Psoas muscle (tissue), 8 donors: Measurements from ENCODE around the gene ENO1. TPM values are rescaled to one million over a fixed set of nuclear protein-coding genes. Genes with fewer than 3 reads are reported as not detected.
A peak's percentile ranks its signal among the peaks of the same experiment; 100 is the strongest.

Experiments
- ATAC-seq, 4 donors: fragments of 200-7000 bp; cut with Tn5 transposase; one replicate each; pipeline ENCODE4 v1.9.1; 2020; ENCODE audit warnings: moderate library complexity in 3 of 4, mild to moderate bottlenecking in 2 of 4
- DNase-seq, 2 donors: peaks; one replicate each; pipeline ENCODE4 v3.0.0-alpha.2; 2020
- H3K27ac ChIP-seq: fragments of 200-600 bp; one replicate; pipeline ENCODE4 v1.8.0; 2022
- H3K27me3 ChIP-seq, 3 donors: fragments of 200-600 bp in 1 of 3; one replicate each; pipeline versions ENCODE4 v1.6.1 to v1.8.0; 2013 to 2022; ENCODE audit warnings: low read length in 2 of 3, mild to moderate bottlenecking in 2 of 3, moderate library complexity in 1 of 3; ENCODE audit not compliant: insufficient read depth in 3 of 3
- H3K36me3 ChIP-seq, 2 donors: fragments of 200-600 bp in 1 of 2; one replicate each; pipeline versions ENCODE4 v1.6.1 to v1.8.0; 2013 to 2022; ENCODE audit warnings: low read depth in 1 of 2, mild to moderate bottlenecking in 1 of 2, moderate library complexity in 1 of 2; ENCODE audit not compliant: insufficient read depth in 1 of 2
- H3K4me1 ChIP-seq: fragments of 200-600 bp; one replicate; pipeline ENCODE4 v1.8.0; 2022
- H3K4me3 ChIP-seq: fragments of 200-600 bp; one replicate; pipeline ENCODE4 v1.8.0; 2022; ENCODE audit warnings: mild to moderate bottlenecking
- H3K9me3 ChIP-seq: fragments of 200-600 bp; one replicate; pipeline ENCODE4 v1.8.0; 2022
- WGBS, 3 donors: extraction: QIAGEN DNeasy Blood & Tissue Kit; methylation state at CpG; one replicate each; pipeline versions ENCODE4 v1.1.6 to v1.1.7; 2013; 5-methylcytosine and 5-hydroxymethylcytosine counted together
- intact Hi-C, 2 donors: fragments of 100-400 bp; cut with DNase I; formaldehyde crosslinking; loops; one replicate each; pipeline versions ENCODE4 v1.11.0 to v1.14.2; 2022
- long read RNA-seq, 2 donors: library from polyadenylated mRNA; unstranded; transcript quantifications; one replicate each; pipeline ENCODE4 v2.0.0, GENCODE V29; 2021
- polyA plus RNA-seq, 3 donors: library from polyadenylated mRNA; stranded (reverse); fragments of 200-250 nt; gene quantifications; one replicate each; pipeline ENCODE4 v1.2.3, GENCODE V29; 2013
- total RNA-seq, 4 donors: library from RNA; stranded (reverse); fragmentation: NEBNext Ultra II Directional in 2 of 4; extraction: Animal tissue kit (Norgen Biotek cat#: 25700) in 2 of 4; gene quantifications; one replicate each; pipeline versions ENCODE4 v1.2.1 to v1.2.4, GENCODE V29; 2021 to 2023
- TF ChIP-seq, protein P1 (sequence below): fragments of 200-600 bp; IDR thresholded peaks from one replicate; pipeline ENCODE4 v1.8.0; 2022; ENCODE audit warnings: antibody characterized with exemption
- donor health status: healthy with polysubstance abuse.
- donor health status: DM: no; HTN: no; CAD: no; lungs with moderate emphysema.
- donor health status: Bipolar disorder and iron deficiency.
- donor health status: healthy.
- donor health status: DM: yes; HTN: yes; CAD: no.
- donor health status: DM: no; HTN: no; CAD: no.
- donor health status: DM: no; HTN: no; CAD: no.
- donor health status: DM: yes; HTN: yes; CAD: no.

The ENO1 gene
- total RNA-seq, result 100 to 1,000 TPM; 110 to 364 (median 217) TPM
- polyA plus RNA-seq, result 100 to 1,000 TPM in 2 of 3 donors, 10 to 100 TPM in 1; 83.8 to 489 (median 190) TPM
- long read RNA-seq, donor 1, transcript ENO1-217 (12 exons, 1,782 nt), result major isoform, 137 of 321 reads
- long read RNA-seq, donor 1, transcript ENO1-212 (13 exons, 1,837 nt), result minor isoform, 8 of 321 reads
- long read RNA-seq, donor 1, transcript ENO1-201 (12 exons, 1,781 nt), result minor isoform, 129 of 321 reads
- long read RNA-seq, donor 1, partial matches to known transcripts, result 40 of 321 reads
- long read RNA-seq, donor 1, other reads (novel, unspliced or antisense), result 7 of 321 reads
- long read RNA-seq, donor 2, transcript ENO1-212 (13 exons, 1,837 nt), result minor isoform, 25 of 479 reads
- long read RNA-seq, donor 2, transcript ENO1-217 (12 exons, 1,782 nt), result major isoform, 196 of 479 reads
- long read RNA-seq, donor 2, transcript ENO1-201 (12 exons, 1,781 nt), result minor isoform, 161 of 479 reads
- long read RNA-seq, donor 2, partial matches to known transcripts, result 77 of 479 reads
- long read RNA-seq, donor 2, other reads (novel, unspliced or antisense), result 18 of 479 reads

DNA sequence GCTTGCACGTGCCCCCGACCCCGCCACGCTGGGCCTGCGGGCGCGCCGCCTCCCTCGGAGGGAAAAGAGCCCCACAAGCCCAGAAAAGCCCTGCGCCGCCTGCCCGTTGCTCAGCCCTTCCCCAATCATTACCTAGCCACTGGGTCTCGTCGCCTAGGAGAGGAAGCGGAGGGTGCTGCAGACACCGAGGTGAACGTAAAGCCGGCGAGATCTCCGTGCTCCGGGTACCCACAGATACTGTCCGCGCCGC lies at the start of gene ENO1:
Gene ENO1, minus strand, starts transcription at position 239 of the 250 bp plus-strand sequence. CDS start 3,778 bp downstream, outside the sequence.
- DNase-seq (no peak), ATAC-seq (peak in 2 of 4 donors; percentile 2 to 15)
- Histone ChIP-seq H3K4me1 (peaks cover 51% of the 10 kb centered on the region), H3K9me3 (no peaks in the 10 kb centered on the region), H3K36me3 (peaks cover 0 to 32% of the 10 kb centered on the region in 2 donors), H3K4me3 (peak within 1 kb of the TSS; percentile 72), H3K27ac (peak within 1 kb of the TSS; percentile 100), H3K27me3 (no peaks in the 10 kb centered on the region)
- TF ChIP-seq, protein P1, sequence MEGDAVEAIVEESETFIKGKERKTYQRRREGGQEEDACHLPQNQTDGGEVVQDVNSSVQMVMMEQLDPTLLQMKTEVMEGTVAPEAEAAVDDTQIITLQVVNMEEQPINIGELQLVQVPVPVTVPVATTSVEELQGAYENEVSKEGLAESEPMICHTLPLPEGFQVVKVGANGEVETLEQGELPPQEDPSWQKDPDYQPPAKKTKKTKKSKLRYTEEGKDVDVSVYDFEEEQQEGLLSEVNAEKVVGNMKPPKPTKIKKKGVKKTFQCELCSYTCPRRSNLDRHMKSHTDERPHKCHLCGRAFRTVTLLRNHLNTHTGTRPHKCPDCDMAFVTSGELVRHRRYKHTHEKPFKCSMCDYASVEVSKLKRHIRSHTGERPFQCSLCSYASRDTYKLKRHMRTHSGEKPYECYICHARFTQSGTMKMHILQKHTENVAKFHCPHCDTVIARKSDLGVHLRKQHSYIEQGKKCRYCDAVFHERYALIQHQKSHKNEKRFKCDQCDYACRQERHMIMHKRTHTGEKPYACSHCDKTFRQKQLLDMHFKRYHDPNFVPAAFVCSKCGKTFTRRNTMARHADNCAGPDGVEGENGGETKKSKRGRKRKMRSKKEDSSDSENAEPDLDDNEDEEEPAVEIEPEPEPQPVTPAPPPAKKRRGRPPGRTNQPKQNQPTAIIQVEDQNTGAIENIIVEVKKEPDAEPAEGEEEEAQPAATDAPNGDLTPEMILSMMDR, result no peak
- 0% methylated on average over 20 to 24 of the region's 24 CpGs for WGBS, 3 donors
- intact Hi-C loops, result no loop called here

DNA sequence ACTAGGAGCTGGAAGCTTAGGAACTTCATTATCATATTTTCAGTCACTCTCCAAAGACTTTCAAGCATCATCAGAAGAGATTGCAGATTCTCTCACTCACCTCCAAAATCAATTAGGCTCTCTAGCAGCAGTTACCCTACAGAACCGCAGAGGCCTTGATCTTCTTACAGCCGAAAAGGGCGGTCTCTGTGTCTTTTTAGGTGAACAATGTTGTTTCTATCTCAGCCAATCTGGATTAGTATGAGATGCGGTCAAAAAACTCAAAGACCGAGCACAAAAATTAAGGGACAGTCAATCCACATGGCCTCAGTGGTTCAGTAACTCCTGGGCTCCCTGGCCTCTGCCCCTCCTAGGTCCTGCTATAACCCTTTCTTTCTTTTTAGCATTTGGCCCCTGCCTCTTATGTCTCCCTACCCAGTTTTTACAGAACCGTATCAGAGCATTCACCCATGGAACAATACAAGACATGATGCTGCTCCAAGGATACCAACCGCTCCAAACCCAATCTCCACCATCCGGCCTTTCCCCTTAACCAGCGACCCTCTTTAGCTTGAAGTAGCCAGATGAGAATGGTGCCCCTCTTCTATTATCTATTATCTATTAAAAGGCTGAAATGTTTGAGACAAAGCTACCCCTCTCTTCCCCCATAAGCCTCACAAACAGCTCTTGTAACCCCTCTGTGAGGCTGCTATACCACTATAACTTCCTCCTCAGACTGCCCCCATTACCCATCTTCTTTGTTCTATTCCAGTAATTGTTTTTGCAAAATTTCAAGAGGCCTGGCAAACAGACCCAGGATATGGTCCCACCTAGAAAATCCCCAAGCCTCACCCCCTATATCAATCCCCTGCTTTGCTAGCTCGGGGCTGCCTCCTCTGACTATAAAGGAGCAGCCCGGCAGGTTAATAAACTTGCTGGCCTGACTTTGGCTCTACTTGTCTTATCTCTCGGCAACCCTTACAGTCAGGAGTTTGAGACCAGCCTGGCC lies 48.5 kb upstream of the ENO1 start:
- Histone ChIP-seq H3K27me3 (no peaks in the 10 kb centered on the region), H3K4me3 (no peak overlapping the region), H3K9me3 (no peaks in the 10 kb centered on the region), H3K27ac (no peak overlapping the region), H3K4me1 (no peaks in the 10 kb centered on the region), H3K36me3 (no peaks in the 10 kb centered on the region)
- DNase-seq (no peak), ATAC-seq (no peak)
- intact Hi-C loops, result no loop called here
- WGBS, 3 donors, result 92 to 95% (median 93%) methylated on average over 12 of the region's 12 CpGs
- TF ChIP-seq, protein P1, result no peak

DNA sequence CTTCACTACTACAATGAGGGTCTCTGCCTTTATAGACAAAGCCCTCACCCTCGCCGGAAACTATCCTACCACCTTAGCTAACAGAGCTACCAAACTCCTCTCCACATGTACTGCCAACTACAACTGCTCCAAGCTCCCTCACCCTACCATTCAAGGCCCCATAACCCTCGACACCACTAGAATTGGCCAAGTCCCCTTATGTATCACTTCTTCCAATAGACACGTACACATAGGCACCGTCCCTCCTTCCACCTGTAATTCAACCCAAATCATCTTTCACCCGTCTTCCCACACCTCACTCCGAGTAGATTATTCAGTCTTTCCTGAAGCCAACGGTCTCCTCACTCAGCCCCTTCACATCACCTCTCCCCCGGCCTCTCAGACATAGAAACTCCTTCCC lies 47.5 kb upstream of the ENO1 start:
- DNase-seq, result no peak
- H3K27me3 ChIP-seq, result no peaks in the 10 kb centered on the region
- H3K9me3 ChIP-seq, result no peaks in the 10 kb centered on the region
- no peaks in the 10 kb centered on the region for H3K4me1 ChIP-seq
- TF ChIP-seq, protein P1, result no peak
- no peak for ATAC-seq
- no peak overlapping the region for H3K27ac ChIP-seq
- WGBS, 3 donors, result 88 to 93% (median 92%) methylated on average over 9 of the region's 9 CpGs
- intact Hi-C loops, result no loop called here
- no peaks in the 10 kb centered on the region for H3K36me3 ChIP-seq
- no peak overlapping the region for H3K4me3 ChIP-seq

DNA sequence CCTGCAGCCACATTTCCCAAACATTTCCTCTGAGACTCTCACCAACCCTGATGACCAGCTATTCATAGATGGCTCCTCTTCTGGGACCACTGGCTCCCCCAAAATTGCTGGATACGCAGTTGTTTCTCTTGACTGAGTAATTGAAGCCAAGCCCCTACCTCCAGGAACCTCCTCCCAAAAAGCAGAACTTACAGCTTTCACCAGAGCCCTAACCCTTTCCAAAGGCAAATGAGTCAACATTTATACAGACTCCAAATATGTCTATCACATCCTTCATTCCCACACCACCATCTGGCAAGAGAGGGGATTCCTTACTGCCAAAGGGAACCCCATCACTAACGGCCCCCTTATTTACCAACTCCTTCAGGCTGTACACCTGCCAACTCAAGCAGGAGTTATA lies 46.9 kb upstream of the ENO1 start:
- Histone ChIP-seq H3K27ac (no peak overlapping the region), H3K4me1 (no peaks in the 10 kb centered on the region), H3K27me3 (no peaks in the 10 kb centered on the region), H3K9me3 (no peaks in the 10 kb centered on the region), H3K36me3 (no peaks in the 10 kb centered on the region), H3K4me3 (no peak overlapping the region)
- ATAC-seq, result no peak
- DNase-seq, result no peak
- TF ChIP-seq, protein P1, result no peak
- intact Hi-C loops, result no loop called here
- WGBS, 3 donors, result 45 to 59% (median 53%) methylated on average over 2 of the region's 2 CpGs
